HG03095 (cell line): ENCODE results near the gene SEPTIN10.
"Not testable (repeated sequence)": the region's sequence is repeated elsewhere in the genome, so short reads cannot be mapped to it uniquely, and the experiment has no call there.

Experiments
- ATAC-seq: cut with Tn5 transposase; IDR thresholded peaks from one replicate; pipeline ENCODE4 v1.9.1; 2021; ENCODE audit warnings: moderate library complexity; ENCODE audit not compliant: unreplicated experiment

SEPTIN10 gene

GRCh38 chr2:109607766-109608165, 6.0 kb downstream of the SEPTIN10 start:
- no peak for ATAC-seq

- no peak for ATAC-seq
Observed at GRCh38 chr2:109604597-109604996, 9.2 kb downstream of the SEPTIN10 start.

GRCh38 chr2:109602617-109603188, 11.1 kb downstream of the SEPTIN10 start:
- ATAC-seq = no peak

- ATAC-seq = no peak
Observed at GRCh38 chr2:109601783-109602182, 12.0 kb downstream of the SEPTIN10 start.

GRCh38 chr2:109597283-109597682, 16.5 kb downstream of the SEPTIN10 start:
- no peak for ATAC-seq

GRCh38 chr2:109595644-109596043, 18.1 kb downstream of the SEPTIN10 start:
- ATAC-seq = no peak

GRCh38 chr2:109594246-109594885, 19.4 kb downstream of the SEPTIN10 start:
- ATAC-seq = no peak

GRCh38 chr2:109592905-109593304, 20.9 kb downstream of the SEPTIN10 start:
- no peak for ATAC-seq

- ATAC-seq = no peak
Observed at GRCh38 chr2:109591206-109591605, 22.6 kb downstream of the SEPTIN10 start.

- ATAC-seq = no peak
Observed at GRCh38 chr2:109586687-109587086, 27.1 kb downstream of the SEPTIN10 start.

- no peak for ATAC-seq
Observed at GRCh38 chr2:109582928-109583895, 30.6 kb downstream of the SEPTIN10 start.

- ATAC-seq = not testable (repeated sequence)
Observed at GRCh38 chr2:109577630-109578029, 36.1 kb downstream of the SEPTIN10 start.

GRCh38 chr2:109575373-109575772, 38.4 kb downstream of the SEPTIN10 start:
- no peak for ATAC-seq

- no peak for ATAC-seq
Observed at GRCh38 chr2:109563980-109564550, 49.7 kb downstream of the SEPTIN10 start.

- ATAC-seq = no peak
Observed at GRCh38 chr2:109563288-109563687, 50.5 kb downstream of the SEPTIN10 start.

GRCh38 chr2:109562421-109562820, 51.3 kb downstream of the SEPTIN10 start:
- no peak for ATAC-seq

- no peak for ATAC-seq
Observed at GRCh38 chr2:109560265-109560664, 53.5 kb downstream of the SEPTIN10 start.

GRCh38 chr2:109558076-109558882, 55.5 kb downstream of the SEPTIN10 start:
- no peak for ATAC-seq

GRCh38 chr2:109557309-109557708, 56.5 kb downstream of the SEPTIN10 start:
- no peak for ATAC-seq

- ATAC-seq = no peak
Observed at GRCh38 chr2:109555346-109555900, 58.3 kb downstream of the SEPTIN10 start.
